ENCODE results near the gene ABCA12. TPM values are rescaled to one million over a fixed set of nuclear protein-coding genes. Genes with fewer than 3 reads are reported as not detected.

The ABCA12 gene, protein sequence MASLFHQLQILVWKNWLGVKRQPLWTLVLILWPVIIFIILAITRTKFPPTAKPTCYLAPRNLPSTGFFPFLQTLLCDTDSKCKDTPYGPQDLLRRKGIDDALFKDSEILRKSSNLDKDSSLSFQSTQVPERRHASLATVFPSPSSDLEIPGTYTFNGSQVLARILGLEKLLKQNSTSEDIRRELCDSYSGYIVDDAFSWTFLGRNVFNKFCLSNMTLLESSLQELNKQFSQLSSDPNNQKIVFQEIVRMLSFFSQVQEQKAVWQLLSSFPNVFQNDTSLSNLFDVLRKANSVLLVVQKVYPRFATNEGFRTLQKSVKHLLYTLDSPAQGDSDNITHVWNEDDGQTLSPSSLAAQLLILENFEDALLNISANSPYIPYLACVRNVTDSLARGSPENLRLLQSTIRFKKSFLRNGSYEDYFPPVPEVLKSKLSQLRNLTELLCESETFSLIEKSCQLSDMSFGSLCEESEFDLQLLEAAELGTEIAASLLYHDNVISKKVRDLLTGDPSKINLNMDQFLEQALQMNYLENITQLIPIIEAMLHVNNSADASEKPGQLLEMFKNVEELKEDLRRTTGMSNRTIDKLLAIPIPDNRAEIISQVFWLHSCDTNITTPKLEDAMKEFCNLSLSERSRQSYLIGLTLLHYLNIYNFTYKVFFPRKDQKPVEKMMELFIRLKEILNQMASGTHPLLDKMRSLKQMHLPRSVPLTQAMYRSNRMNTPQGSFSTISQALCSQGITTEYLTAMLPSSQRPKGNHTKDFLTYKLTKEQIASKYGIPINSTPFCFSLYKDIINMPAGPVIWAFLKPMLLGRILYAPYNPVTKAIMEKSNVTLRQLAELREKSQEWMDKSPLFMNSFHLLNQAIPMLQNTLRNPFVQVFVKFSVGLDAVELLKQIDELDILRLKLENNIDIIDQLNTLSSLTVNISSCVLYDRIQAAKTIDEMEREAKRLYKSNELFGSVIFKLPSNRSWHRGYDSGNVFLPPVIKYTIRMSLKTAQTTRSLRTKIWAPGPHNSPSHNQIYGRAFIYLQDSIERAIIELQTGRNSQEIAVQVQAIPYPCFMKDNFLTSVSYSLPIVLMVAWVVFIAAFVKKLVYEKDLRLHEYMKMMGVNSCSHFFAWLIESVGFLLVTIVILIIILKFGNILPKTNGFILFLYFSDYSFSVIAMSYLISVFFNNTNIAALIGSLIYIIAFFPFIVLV (N-terminal part only)
- 0.02 and 0.04 TPM in 2 replicates for polyA plus RNA-seq (2011; rRNA removed)
- polyA minus RNA-seq (2011; rRNA and poly(A)+ RNA removed), result 0.05 and 0.09 TPM in 2 replicates

DNA sequence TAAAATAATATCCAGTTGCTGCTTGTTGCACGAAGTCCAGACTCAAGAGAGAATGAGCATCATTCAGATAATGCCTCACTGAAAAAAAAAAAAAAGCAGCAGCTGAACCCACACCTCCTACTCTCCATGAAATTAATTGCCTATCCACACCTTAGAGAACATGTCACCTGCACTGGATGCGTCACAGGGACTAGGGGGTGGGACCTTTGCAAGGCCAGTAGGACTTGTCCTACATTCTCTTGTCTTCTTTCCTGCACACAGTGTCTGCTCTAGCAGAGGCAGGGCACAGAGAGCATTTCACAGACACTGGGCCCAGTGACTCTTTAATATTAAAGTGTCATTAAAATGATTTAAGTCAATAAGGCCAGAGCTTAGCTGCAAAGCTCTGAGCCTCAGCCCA, at the start of gene ABCA12:
Gene ABCA12, minus strand, starts transcription at position 148 of the 400 bp plus-strand sequence. CDS start 418 bp downstream, outside the sequence.
- ChIA-PET CTCF (no interaction called here), POLR2A (no interaction called here)
- Histone ChIP-seq H3K27ac (ENCODE audit: low read depth, low read length) (no peak within 1 kb of the TSS), H3K4me3 (ENCODE audit: low read depth, low read length) (no peak within 1 kb of the TSS), H3K9me3 (ENCODE audit: control insufficient read depth, insufficient read depth, low read length) (no peaks in the 10 kb centered on the region), H3K27me3 (ENCODE audit: control insufficient read depth, insufficient read depth, low read length) (no peaks in the 10 kb centered on the region)
- no peak for DNase-seq (ENCODE audit: low read depth, low spot score)
- TF ChIP-seq, protein P1, sequence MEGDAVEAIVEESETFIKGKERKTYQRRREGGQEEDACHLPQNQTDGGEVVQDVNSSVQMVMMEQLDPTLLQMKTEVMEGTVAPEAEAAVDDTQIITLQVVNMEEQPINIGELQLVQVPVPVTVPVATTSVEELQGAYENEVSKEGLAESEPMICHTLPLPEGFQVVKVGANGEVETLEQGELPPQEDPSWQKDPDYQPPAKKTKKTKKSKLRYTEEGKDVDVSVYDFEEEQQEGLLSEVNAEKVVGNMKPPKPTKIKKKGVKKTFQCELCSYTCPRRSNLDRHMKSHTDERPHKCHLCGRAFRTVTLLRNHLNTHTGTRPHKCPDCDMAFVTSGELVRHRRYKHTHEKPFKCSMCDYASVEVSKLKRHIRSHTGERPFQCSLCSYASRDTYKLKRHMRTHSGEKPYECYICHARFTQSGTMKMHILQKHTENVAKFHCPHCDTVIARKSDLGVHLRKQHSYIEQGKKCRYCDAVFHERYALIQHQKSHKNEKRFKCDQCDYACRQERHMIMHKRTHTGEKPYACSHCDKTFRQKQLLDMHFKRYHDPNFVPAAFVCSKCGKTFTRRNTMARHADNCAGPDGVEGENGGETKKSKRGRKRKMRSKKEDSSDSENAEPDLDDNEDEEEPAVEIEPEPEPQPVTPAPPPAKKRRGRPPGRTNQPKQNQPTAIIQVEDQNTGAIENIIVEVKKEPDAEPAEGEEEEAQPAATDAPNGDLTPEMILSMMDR (IDR thresholded peaks at IDR 0.05; ENCODE audit: low read depth, low read length), result no peak

DNA sequence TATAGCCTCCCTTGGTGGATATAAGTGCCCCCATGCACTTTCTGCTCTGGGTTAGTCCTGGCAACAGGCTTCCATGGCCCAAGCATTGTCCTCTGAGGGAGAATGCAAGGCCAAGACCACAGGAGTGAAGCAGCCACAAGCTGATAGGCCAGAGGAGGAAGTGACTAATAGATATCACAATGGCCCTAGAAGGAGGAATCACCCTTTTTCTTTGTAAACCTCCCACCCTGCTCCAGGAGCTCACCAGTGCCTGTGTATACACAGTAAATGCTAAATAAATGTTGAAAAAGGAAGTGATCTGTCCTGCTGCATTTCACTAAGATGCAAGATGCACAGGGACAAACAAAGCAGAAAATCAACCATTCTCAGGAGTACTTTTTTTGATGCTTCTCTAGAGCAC, 49.7 kb upstream of the ABCA12 start:
- Histone ChIP-seq H3K27ac (ENCODE audit: low read depth, low read length) (no peak overlapping the region), H3K27me3 (ENCODE audit: control insufficient read depth, insufficient read depth, low read length) (no peaks in the 10 kb centered on the region), H3K9me3 (ENCODE audit: control insufficient read depth, insufficient read depth, low read length) (no peaks in the 10 kb centered on the region), H3K4me3 (ENCODE audit: low read depth, low read length) (no peak overlapping the region)
- POLR2A ChIA-PET, result no interaction called here
- no peak for DNase-seq (ENCODE audit: low read depth, low spot score)
- CTCF ChIA-PET, result no interaction called here
- TF ChIP-seq, protein P1 (IDR thresholded peaks at IDR 0.05; ENCODE audit: low read depth, low read length), result no peak

DNA sequence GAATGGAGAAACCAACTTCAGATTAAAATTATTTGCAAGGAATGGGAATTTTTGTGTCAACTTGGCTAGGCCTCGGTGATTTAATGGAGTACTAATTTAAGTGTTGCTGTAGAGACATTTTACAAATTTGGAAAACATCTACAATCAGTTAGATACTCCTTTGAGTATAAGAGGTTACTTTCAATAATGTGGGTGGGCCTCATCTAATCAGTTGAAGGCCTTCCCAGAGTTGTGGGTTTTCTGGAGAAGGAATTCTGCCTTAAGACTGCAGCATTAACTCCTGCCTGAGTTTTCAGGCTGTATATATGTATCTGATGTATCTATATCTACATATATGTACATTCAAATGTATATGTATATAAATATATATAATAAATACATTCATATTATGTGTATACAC, 47.6 kb upstream of the ABCA12 start:
- DNase-seq (ENCODE audit: low read depth, low spot score), result no peak
- Histone ChIP-seq H3K4me3 (ENCODE audit: low read depth, low read length) (no peak overlapping the region), H3K27ac (ENCODE audit: low read depth, low read length) (no peak overlapping the region), H3K9me3 (ENCODE audit: control insufficient read depth, insufficient read depth, low read length) (no peaks in the 10 kb centered on the region), H3K27me3 (ENCODE audit: control insufficient read depth, insufficient read depth, low read length) (no peaks in the 10 kb centered on the region)
- ChIA-PET POLR2A (no interaction called here), CTCF (no interaction called here)
- TF ChIP-seq, protein P1 (IDR thresholded peaks at IDR 0.05; ENCODE audit: low read depth, low read length), result no peak

DNA sequence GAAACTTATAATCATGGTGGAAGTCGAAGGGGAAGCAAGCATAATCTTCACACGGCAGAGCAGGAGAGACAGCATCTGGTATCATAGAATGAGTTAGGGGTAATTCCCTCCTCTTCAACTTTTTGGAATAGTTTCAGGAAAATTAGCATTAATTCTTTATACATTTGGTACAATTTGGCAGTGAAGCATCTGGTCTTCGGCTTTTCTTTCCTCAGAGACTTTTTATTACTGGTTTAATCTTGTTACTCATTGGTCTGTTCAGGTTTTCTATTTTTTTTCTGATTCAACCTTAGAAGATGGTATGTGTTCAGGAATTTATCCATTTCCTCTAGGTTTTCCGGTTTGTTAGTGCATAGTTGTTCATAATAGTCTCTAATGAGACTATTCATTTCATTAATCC, 39.7 kb upstream of the ABCA12 start:
- no peak overlapping the region for H3K27ac ChIP-seq (ENCODE audit: low read depth, low read length)
- H3K27me3 ChIP-seq (ENCODE audit: control insufficient read depth, insufficient read depth, low read length), result no peaks in the 10 kb centered on the region
- H3K4me3 ChIP-seq (ENCODE audit: low read depth, low read length), result no peak overlapping the region
- no peak for DNase-seq (ENCODE audit: low read depth, low spot score)
- POLR2A ChIA-PET, result no interaction called here
- TF ChIP-seq, protein P1 (IDR thresholded peaks at IDR 0.05; ENCODE audit: low read depth, low read length), result no peak
- CTCF ChIA-PET, result no interaction called here
- no peaks in the 10 kb centered on the region for H3K9me3 ChIP-seq (ENCODE audit: control insufficient read depth, insufficient read depth, low read length)
